ENCODE results near the gene GALNT4.

The GALNT4 gene

GRCh38 chr12:89529738-89530137 lies 5.1 kb upstream of the GALNT4 start:
- DNase-seq (ENCODE audit: low read depth in 2 of 2), result no peak

DNA sequence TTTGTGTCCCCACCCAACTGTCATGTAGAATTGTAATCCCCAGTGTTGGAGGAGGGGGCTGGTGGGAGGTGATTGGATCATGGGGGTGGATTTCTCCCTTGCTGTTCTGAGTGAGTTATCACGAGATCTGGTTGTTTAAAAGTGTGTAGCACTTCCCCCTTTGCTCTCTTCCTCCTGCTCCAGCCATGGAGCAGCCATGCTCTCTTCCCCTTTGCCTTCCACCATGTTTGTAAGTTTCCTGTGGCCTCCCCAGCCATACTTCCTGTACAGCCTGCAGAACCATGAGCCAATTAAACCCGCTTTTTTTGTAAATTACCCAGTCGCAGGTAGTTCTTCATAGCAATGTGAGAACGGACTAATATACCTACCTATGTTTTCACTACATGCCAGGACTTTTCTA lies 3.8 kb upstream of the GALNT4 start:
- no peak for DNase-seq (ENCODE audit: low read depth in 2 of 2)

- DNase-seq (ENCODE audit: low read depth in 2 of 2), result peak; percentile 51 to 65
Observed at GRCh38 chr12:89525824-89526770, 1.5 kb upstream of the GALNT4 start, which contains the start of gene POC1B. Gene POC1B (minus strand): TSS chr12:89526047. CDS start chr12:89525895, 152 bp downstream.

GRCh38 chr12:89525305-89525823 lies 768 bp upstream of the GALNT4 start:
- peak; percentile 18 to 22 for DNase-seq (ENCODE audit: low read depth in 2 of 2)

- DNase-seq (ENCODE audit: low read depth in 2 of 2), result no peak
Observed at GRCh38 chr12:89523843-89524540, 604 bp downstream of the GALNT4 start.

GRCh38 chr12:89523393-89523792 lies 1.2 kb downstream of the GALNT4 start:
- no peak for DNase-seq (ENCODE audit: low read depth in 2 of 2)

- no peak for DNase-seq (ENCODE audit: low read depth in 2 of 2)
Observed at GRCh38 chr12:89521364-89522223, 3.0 kb downstream of the GALNT4 start.

- no peak for DNase-seq (ENCODE audit: low read depth in 2 of 2)
Observed at GRCh38 chr12:89517720-89518119, 6.9 kb downstream of the GALNT4 start.

GRCh38 chr12:89516633-89517032 lies 8.0 kb downstream of the GALNT4 start:
- DNase-seq (ENCODE audit: low read depth in 2 of 2), result no peak

- no peak for DNase-seq (ENCODE audit: low read depth in 2 of 2)
Observed at GRCh38 chr12:89514751-89515150, 9.8 kb downstream of the GALNT4 start.

DNA sequence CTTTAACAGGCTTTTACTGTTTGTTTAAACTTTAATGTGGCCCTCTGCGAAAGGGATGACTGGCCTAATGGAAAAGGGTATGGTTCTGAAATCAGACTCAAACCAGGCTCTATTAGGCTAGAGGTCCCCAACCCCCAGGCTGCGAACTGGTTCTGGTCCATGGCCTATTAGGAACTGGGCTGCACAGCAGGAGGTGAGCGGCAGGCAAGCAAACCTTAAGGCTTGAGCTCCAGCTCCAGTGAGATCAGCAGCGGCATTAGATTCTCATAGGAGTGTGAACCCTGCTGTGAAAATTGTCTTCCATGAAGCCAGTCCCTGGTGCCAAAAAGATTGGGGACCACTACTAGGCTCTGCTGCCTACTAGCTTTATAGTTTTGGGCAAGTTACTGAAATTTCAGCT lies 11.1 kb downstream of the GALNT4 start:
- no peak for DNase-seq (ENCODE audit: low read depth in 2 of 2)

DNA sequence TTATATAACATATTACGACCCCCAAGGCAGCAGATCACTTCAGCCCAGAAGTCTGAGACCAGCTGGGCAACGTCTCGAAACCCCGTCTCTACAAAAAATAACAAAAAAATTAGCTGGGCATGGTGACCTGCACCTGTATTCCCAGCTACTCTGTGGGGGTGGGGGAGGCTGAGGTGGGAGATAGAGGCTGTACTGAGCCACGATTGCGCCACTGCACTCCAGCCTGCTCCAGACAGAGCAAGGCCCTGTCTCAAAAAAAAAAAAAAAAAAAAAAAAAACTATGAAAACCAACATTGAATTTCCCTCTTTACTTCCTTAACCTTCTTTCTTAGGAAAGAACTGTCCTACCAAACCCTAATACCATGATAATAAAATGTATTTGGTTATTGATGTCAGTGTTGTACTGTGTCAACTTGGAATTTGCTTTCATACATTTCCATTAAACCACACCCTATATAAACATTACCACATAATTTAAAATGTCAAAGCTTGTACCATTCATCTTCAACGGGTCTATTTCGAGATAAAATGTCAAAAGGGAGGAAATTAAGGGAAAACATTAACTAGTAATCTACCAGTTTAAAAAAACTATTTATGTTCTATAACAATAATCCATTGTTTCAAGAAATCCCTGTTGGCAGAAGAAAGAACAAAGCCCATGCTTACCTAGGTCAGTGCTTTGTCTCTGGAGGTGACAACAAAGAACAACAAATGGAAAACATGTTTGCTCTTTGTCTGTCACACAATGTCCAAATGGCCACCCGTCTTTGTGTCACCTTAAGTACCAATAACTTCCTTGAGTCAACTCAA lies 17.4 kb downstream of the GALNT4 start:
- no peak for DNase-seq (ENCODE audit: low read depth in 2 of 2)

DNA sequence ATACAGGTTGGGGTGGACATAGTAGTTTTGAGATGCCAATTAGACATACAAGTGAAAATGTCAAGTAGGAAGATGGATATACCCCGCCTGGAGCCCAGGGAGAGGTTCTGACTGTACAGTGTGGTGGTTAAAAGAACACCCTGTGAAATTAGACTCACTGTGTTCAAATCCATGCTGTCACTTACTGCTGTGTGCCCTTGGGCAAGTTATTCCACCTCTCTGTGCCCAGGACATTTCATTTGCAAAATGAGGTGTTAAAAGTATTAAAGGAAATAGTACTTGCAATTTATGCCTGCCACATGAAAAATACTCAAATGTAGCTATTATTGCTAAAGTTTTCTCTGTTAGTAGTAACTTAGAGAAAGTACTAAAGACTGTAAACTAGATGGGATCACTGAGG lies 18.5 kb downstream of the GALNT4 start:
- DNase-seq (ENCODE audit: low read depth in 2 of 2), result no peak

GRCh38 chr12:89504560-89505346 lies 19.8 kb downstream of the GALNT4 start:
- DNase-seq (ENCODE audit: low read depth in 2 of 2), result no peak

- DNase-seq (ENCODE audit: low read depth in 2 of 2), result no peak
Observed at GRCh38 chr12:89501793-89502192, 22.8 kb downstream of the GALNT4 start.

GRCh38 chr12:89499857-89500256 lies 24.7 kb downstream of the GALNT4 start:
- no peak for DNase-seq (ENCODE audit: low read depth in 2 of 2)

GRCh38 chr12:89497467-89497866 lies 27.1 kb downstream of the GALNT4 start:
- DNase-seq (ENCODE audit: low read depth in 2 of 2), result no peak

DNA sequence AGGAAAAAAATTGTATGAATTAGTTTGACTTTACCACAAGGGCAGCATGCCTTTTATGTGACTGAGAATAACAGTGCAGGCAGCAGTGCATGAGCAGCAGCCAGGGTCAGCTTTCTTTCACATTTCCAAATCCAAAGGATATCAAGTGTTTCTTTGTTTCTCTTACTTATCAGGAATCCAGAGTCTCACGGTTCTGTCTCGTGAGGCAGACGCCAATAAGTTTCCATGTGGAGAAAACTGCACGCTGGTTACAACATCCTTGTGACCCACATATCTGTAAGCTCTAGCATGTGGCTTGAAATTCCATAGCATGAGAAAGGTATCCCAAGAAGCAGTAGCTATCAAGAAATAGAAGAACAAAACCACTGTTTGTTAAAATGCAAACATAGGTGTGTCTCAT lies 27.6 kb downstream of the GALNT4 start:
- no peak for DNase-seq (ENCODE audit: low read depth in 2 of 2)

DNA sequence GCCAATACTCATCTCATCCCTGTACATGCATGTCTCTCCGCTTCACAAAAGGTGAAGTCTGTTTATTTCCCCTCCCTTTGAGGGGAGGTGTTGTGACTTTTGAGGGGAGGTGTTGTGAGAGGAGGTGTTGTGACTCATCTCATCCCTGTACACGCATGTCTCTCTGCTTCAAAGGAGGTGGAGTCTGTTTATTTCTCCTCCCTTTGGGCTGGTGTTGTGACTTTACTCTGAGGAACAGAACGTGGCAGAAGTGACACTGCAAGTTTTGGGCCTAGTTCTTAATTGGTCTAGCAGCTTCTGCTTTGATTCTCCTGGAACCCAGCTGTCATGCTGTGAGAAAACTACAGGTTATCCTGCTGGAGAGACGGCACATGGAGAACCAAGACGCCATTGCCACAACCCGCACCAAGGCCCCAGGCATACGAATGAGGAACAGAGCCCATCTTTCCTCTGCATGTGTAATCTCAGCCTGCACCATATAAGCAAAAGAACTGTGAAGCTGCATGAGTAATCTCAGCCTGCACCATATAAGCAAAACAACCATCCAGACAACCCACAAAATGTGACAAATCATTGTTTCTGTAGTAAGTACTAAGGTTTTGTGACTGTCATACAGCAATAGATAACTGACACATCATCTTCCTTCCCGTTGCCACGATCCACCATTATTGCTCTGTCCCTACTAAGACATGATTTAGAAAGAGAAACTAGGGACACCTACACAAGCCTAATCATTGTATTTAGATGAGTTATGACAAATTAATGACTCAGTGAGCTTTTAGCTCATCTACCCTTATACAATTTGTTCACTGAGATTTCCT lies 30.0 kb downstream of the GALNT4 start:
- peak; percentile 4 to 29 for DNase-seq (ENCODE audit: low read depth in 2 of 2)

Measured in activated CD4-positive, alpha-beta T cell treated with anti-CD3 and anti-CD28 coated beads for 24 hours (primary cell).